Measurements from ENCODE around the gene LSM4.

Gene LSM4

DNA sequence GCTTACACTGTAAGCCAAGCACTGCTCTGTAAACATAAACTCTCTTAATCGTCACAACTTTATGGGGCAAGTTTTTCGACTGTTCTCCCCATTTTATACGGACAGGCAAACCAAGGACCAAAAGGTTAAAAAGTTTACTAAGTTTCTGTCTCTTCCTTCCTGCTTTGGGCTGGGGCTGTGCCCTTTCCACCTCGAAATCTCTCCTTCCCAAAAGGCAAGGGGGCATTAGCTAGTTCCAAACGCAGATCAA, 43.7 kb downstream of the LSM4 start:
- DNase-seq (ENCODE audit: low spot score): no peak
- TF ChIP-seq, protein P1, sequence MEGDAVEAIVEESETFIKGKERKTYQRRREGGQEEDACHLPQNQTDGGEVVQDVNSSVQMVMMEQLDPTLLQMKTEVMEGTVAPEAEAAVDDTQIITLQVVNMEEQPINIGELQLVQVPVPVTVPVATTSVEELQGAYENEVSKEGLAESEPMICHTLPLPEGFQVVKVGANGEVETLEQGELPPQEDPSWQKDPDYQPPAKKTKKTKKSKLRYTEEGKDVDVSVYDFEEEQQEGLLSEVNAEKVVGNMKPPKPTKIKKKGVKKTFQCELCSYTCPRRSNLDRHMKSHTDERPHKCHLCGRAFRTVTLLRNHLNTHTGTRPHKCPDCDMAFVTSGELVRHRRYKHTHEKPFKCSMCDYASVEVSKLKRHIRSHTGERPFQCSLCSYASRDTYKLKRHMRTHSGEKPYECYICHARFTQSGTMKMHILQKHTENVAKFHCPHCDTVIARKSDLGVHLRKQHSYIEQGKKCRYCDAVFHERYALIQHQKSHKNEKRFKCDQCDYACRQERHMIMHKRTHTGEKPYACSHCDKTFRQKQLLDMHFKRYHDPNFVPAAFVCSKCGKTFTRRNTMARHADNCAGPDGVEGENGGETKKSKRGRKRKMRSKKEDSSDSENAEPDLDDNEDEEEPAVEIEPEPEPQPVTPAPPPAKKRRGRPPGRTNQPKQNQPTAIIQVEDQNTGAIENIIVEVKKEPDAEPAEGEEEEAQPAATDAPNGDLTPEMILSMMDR (IDR thresholded peaks at IDR 0.05; ENCODE audit: extremely low read depth, missing control alignments): no peak

GRCh38 chr19:18278521-18279265, 44.2 kb downstream of the LSM4 start:
- no peak for DNase-seq (ENCODE audit: low spot score)
- TF ChIP-seq, protein P1 (IDR thresholded peaks at IDR 0.05; ENCODE audit: extremely low read depth, missing control alignments): peak; percentile 25

DNA sequence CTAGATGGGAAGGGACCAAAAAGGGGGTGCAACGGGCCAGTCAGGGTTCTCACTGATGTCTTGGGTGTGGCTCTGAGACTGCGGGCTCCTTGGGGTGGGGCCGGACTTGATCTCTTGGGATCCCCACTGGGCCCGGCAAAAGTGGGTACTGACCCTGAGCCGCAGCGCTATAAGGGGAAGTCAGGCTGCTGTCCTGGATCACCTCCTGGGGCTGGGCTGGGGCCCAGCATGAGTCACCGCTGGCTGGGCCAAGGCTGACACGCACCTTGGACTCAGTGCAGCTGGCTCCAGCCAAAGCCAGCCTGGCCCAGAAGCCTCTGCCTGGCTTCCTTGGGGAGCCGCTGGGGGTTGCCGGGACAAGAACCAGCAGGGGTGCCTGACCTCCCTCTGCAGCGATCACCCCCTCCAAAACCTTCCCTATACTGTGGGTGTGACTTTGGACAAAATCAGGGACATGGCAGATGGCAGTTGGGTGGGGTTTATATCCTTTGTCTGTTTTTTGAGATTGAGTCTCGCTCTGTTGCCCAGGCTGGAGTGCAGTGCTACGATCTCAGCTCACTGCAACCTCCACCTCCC, 48.0 kb downstream of the LSM4 start:
- DNase-seq (ENCODE audit: low spot score): no peak
- TF ChIP-seq, protein P1 (IDR thresholded peaks at IDR 0.05; ENCODE audit: extremely low read depth, missing control alignments): no peak

DNA sequence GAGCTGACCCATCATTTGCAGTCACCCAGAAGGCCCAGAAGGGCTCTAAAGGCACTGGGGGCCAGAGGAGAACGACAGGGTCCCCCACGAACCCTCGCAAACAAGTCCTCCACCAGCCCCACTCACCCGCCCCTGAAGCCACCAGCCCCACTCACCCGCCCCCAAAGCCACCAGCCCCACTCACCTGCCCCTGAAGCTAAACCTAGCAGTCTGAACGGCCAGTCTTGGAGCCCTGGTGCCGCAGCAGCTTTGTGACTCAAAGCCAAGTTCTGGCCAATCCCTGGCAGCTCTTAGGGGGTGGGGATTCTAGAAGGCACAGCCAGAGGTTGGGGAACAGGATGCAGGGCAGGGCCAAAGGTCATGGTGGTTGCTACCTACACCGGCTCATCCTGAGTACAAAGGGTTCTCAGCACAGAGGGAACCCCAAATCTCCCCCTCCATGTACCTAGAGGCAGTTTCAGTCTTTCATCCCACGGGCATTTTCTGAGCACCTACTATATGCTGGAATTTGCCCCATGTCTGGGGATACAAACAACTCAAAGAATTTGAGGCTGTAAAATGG, 48.6 kb downstream of the LSM4 start, which contains the start of gene IQCN:
TSS of gene IQCN (minus strand) at position 234 of the 562 bp plus-strand sequence. CDS start 4,974 bp downstream, outside the sequence.
- no peak for DNase-seq (ENCODE audit: low spot score)
- TF ChIP-seq, protein P1 (IDR thresholded peaks at IDR 0.05; ENCODE audit: extremely low read depth, missing control alignments): no peak

DNA sequence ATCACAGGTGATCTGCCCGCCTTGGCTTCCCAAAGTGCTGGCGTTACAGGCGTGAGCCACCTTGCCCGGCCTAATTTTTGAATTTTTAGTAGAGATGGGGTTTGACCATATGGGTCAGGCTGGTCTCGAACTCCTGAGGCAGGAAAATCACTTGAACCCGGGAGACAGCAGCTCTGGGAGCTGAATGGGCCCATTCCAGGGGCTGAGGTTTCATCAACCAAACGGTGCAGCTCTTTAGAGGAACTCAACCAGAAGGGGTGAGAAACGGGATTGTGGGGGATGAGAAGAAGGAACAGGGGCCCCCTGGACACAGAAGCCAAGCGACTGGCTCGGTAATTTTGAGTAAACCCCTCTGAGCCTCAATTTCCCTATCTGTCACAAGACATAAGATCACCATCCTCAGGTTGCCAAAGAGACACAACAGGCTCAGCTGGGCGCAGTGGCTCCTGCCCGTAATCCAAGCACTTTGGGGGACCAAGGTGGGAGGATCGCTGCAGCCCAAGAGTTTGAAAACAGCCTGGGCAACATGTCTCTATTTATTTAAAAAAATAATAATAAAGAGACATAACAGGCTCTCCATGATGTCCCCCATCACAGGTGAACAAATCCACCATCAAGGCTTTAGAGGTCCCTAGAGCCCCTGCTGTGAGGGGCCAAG, 49.2 kb downstream of the LSM4 start:
- no peak for DNase-seq (ENCODE audit: low spot score)
- TF ChIP-seq, protein P1 (IDR thresholded peaks at IDR 0.05; ENCODE audit: extremely low read depth, missing control alignments): no peak

DNA sequence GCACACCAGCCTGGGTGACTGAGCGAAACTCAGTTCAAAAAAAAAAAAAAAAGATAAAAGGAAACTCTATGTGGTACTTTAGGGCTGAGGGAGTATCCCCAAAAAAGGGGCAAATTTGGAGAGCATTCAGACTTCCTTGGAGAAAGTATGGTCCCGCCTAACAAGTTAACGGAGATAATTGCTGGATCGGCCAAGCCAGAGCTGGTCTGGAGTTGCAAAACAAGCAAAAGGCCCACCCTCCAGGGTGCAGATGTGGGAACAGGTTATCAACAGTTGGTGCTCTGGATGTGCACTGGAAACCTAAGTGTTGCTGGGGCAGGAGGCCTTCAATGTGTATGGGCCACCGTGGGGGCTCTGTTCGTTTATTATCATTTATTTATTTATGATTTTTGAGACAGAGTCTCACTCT, 51.4 kb downstream of the LSM4 start:
- no peak for DNase-seq (ENCODE audit: low spot score)
- TF ChIP-seq, protein P1 (IDR thresholded peaks at IDR 0.05; ENCODE audit: extremely low read depth, missing control alignments): no peak

DNA sequence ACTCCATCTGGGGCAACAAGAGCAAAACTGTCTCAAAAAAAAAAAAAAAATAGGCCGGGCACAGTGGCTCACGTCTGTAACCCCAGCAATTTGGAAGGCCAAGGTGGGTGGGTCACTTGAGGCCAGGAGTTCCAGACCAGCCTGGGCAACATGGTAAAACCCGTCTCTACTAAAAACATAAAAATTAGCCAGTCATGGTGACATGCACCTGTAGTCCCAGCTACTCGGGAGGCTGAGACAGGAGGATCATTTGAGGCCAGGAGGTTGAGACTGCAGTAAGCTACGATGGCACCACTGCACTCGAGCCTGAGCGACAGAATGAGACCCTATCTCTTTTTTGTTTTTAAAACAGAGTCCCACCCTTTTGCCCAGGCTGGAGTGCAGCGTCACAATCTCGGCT, 52.5 kb downstream of the LSM4 start:
- TF ChIP-seq, protein P1 (IDR thresholded peaks at IDR 0.05; ENCODE audit: extremely low read depth, missing control alignments): no peak
- no peak for DNase-seq (ENCODE audit: low spot score)
